Vagina (tissue), 2 donors: Measurements from ENCODE around the gene FGFRL1. TPM values are rescaled to one million over a fixed set of nuclear protein-coding genes. Genes with fewer than 3 reads are reported as not detected.
"Not testable (repeated sequence)": the region's sequence is repeated elsewhere in the genome, so short reads cannot be mapped to it uniquely, and the experiment has no call there.

Source experiments
- DNase-seq, 2 donors: peaks; one replicate each; pipeline ENCODE4 v3.0.0-alpha.2; 2017; ENCODE audit errors: extremely low spot score in 2 of 2
- H3K27ac ChIP-seq: fragments of 200-600 bp; sonication (generic); one replicate; pipeline ENCODE4 v1.5.1; 2019
- H3K27me3 ChIP-seq: fragments of 200-600 bp; sonication (generic); one replicate; pipeline ENCODE4 v1.5.1; 2019
- H3K36me3 ChIP-seq, 2 donors: fragments of 200-600 bp; sonication (generic); one replicate each; pipeline ENCODE4 v1.5.1; 2017 to 2019
- H3K4me1 ChIP-seq: fragments of 200-600 bp; sonication (generic); one replicate; pipeline ENCODE4 v1.5.1; 2019
- H3K4me3 ChIP-seq, 2 donors: fragments of 200-600 bp; sonication (generic); 1 replicate in 1 of 2; 2 replicates in 1 of 2; pipeline ENCODE4 v1.5.1; 2016 to 2019
- H3K9me3 ChIP-seq: fragments of 200-600 bp; sonication (generic); one replicate; pipeline ENCODE4 v1.5.1; 2019
- POLR2A ChIP-seq, 2 donors: fragments of 450-650 bp; IDR thresholded peaks; one replicate each; pipeline ENCODE4 v1.6.1; 2017; ENCODE audit warnings: antibody characterized with exemption in 2 of 2, mild to moderate bottlenecking in 2 of 2, moderate library complexity in 2 of 2
- POLR2AphosphoS5 ChIP-seq, 2 donors: sonication (generic); formaldehyde crosslinking; IDR thresholded peaks; one replicate each; pipeline ENCODE4 v1.9.0; 2017; ENCODE audit warnings: antibody characterized with exemption in 2 of 2, mild to moderate bottlenecking in 2 of 2, low read depth in 1 of 2; ENCODE audit not compliant: insufficient read depth in 1 of 2
- intact Hi-C: fragments of 100-400 bp; cut with DNase I; formaldehyde crosslinking; loops from one replicate; pipeline ENCODE4 v1.15.1; 2023
- total RNA-seq: library from RNA; depleted of rRNA; stranded (reverse); fragments of >200 nt; gene quantifications from one replicate; pipeline ENCODE4 v1.2.3, GENCODE V29; 2016
- TF ChIP-seq, protein P1 (sequence below), 3 experiments: fragments of 450-650 bp in 2 of 3; fragments of 200-600 bp in 1 of 3; sonication (generic) in 1 of 3; IDR thresholded peaks; one replicate each; pipeline ENCODE4 v1.5.1; 2017 to 2019; ENCODE audit warnings: antibody characterized with exemption in 3 of 3, mild to moderate bottlenecking in 2 of 3, moderate library complexity in 2 of 3

FGFRL1 gene
- total RNA-seq, 1 donor from 2014 or later: 20.9 TPM

DNA sequence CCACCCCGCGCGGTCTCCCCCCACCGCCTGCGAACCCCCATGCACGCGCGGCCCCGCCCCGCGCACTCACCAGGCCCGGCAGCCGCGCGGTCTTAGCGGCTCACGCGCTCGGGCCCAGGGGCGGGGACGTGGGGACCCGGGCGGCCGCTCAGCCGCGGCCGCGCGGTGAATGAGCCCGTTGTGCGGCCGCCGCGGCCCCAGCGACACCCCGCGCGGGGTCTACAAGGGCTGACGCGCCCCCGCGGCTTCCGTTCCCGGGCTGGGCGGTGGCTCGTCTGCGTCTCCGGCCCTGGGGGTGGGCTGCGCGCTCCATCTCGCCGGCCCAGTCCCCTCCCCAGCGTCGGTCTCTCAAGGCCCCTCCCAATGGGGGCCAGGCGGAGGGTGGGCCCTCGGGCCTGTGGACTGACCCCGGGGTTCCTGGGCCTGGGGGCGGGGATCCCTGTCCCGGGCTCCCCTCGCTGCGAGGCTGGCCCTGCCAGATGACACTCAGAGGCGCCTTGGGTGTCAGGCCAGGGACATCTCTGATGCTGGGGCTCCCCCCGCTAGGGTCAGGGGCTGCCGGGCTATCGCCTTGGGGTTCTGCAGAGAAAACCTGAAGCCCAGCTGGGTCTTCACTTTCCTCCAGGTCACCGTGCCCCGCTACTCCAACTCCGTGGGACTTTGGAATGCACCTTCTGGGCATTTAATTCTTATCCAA lies 13.9 kb upstream of the FGFRL1 start:
- Histone ChIP-seq H3K27me3 (peaks cover 10% of the 10 kb centered on the region), H3K36me3 (no peaks in the 10 kb centered on the region), H3K4me3 (peak overlapping the region; percentile 23 to 44), H3K9me3 (no peaks in the 10 kb centered on the region), H3K27ac (no peak overlapping the region), H3K4me1 (peaks cover 24% of the 10 kb centered on the region)
- no peak for DNase-seq
- intact Hi-C loops: no loop called here
- TF ChIP-seq POLR2AphosphoS5 (IDR thresholded peaks at IDR 0.05; ENCODE audit: insufficient read depth in 1 of 2, low read depth in 1 of 2) (no peak), POLR2A (IDR thresholded peaks at IDR 0.05) (no peak)
- TF ChIP-seq, protein P1, sequence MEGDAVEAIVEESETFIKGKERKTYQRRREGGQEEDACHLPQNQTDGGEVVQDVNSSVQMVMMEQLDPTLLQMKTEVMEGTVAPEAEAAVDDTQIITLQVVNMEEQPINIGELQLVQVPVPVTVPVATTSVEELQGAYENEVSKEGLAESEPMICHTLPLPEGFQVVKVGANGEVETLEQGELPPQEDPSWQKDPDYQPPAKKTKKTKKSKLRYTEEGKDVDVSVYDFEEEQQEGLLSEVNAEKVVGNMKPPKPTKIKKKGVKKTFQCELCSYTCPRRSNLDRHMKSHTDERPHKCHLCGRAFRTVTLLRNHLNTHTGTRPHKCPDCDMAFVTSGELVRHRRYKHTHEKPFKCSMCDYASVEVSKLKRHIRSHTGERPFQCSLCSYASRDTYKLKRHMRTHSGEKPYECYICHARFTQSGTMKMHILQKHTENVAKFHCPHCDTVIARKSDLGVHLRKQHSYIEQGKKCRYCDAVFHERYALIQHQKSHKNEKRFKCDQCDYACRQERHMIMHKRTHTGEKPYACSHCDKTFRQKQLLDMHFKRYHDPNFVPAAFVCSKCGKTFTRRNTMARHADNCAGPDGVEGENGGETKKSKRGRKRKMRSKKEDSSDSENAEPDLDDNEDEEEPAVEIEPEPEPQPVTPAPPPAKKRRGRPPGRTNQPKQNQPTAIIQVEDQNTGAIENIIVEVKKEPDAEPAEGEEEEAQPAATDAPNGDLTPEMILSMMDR (IDR thresholded peaks at IDR 0.05): no peak

DNA sequence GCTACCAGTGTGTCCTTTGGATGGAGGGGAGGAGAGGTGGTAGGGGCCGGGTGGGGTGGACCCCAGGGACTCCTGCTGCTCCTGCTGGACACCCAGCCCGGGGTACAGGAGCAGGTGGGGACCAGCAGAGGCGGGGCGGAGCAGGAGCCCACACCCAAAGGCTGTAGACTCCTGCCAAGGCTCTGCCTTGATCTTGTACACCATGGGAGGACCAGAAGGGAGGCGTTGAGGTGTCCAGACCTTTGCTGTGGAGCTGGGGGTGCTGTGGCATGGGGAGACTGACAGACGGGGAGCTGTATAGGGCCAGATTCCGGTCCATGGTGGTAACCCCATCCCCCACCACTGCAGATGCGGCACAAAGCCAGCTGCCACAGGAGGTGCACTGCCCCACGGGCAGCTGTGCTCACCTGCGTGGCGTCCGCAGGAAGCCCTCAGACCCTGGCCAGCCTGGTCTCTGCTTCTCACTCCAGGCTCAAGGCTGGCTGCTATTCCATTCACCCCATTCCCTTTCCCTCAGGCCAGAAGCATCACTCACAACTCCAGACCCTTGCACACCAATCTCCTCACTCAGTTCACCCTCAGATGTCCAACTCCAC lies 13.2 kb upstream of the FGFRL1 start:
- H3K4me3 ChIP-seq: no peak overlapping the region
- H3K27ac ChIP-seq: no peak overlapping the region
- peaks cover 31% of the 10 kb centered on the region for H3K4me1 ChIP-seq
- TF ChIP-seq, protein P1 (IDR thresholded peaks at IDR 0.05): no peak
- no peak for TF ChIP-seq POLR2AphosphoS5 (IDR thresholded peaks at IDR 0.05; ENCODE audit: insufficient read depth in 1 of 2, low read depth in 1 of 2)
- H3K36me3 ChIP-seq: no peaks in the 10 kb centered on the region
- intact Hi-C loops: no loop called here
- H3K9me3 ChIP-seq: no peaks in the 10 kb centered on the region
- peaks cover 16% of the 10 kb centered on the region for H3K27me3 ChIP-seq
- no peak for DNase-seq

- H3K36me3 ChIP-seq, intact Hi-C loops, H3K4me3 ChIP-seq, DNase-seq, H3K9me3 ChIP-seq, H3K27ac ChIP-seq: not testable (repeated sequence)
- Histone ChIP-seq H3K4me1 (peaks cover 35% of the 10 kb centered on the region), H3K27me3 (peaks cover 21% of the 10 kb centered on the region)
These were observed 12.1 kb upstream of the FGFRL1 start for GRCh38 chr4:999240-999863.

DNA sequence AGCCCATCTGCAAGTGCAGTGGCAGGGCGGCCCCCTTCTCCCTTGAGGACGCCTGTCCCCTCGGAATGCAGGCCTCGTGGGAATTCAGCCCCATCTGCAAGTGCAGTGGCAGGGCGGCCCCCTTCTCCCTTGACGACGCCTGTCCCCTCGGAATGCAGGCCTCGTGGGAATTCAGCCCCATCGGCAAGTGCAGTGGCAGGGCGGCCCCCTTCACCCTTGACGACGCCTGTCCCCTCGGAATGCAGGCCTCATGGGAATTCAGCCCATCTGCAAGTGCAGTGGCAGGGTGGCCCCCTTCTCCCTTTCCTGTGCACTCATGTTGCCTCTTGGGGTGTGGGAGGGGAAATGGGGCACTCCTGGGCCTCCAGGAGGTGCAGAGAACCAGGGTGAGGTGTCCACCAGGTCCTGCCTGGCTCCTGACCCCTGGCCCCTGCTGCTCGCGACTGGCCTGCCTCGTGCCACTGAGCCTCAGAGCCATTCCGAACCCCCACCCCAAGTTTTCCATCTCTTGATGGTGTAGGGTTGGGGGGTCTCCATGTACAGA lies 11.5 kb upstream of the FGFRL1 start:
- no peak overlapping the region for H3K27ac ChIP-seq
- intact Hi-C loops: no loop called here
- no peaks in the 10 kb centered on the region for H3K9me3 ChIP-seq
- peaks cover 35% of the 10 kb centered on the region for H3K4me1 ChIP-seq
- H3K36me3 ChIP-seq: no peaks in the 10 kb centered on the region
- peaks cover 21% of the 10 kb centered on the region for H3K27me3 ChIP-seq
- no peak for TF ChIP-seq POLR2A (IDR thresholded peaks at IDR 0.05)
- TF ChIP-seq POLR2AphosphoS5 (IDR thresholded peaks at IDR 0.05; ENCODE audit: insufficient read depth in 1 of 2, low read depth in 1 of 2): no peak
- TF ChIP-seq, protein P1 (IDR thresholded peaks at IDR 0.05): no peak
- DNase-seq: no peak
- no peak overlapping the region for H3K4me3 ChIP-seq

GRCh38 chr4:1000686-1001260 lies 10.7 kb upstream of the FGFRL1 start:
- H3K4me1 ChIP-seq: peaks cover 35% of the 10 kb centered on the region
- H3K27ac ChIP-seq: no peak overlapping the region
- H3K9me3 ChIP-seq: no peaks in the 10 kb centered on the region
- no peak overlapping the region for H3K4me3 ChIP-seq
- no peak for DNase-seq
- TF ChIP-seq POLR2A (IDR thresholded peaks at IDR 0.05) (no peak), POLR2AphosphoS5 (IDR thresholded peaks at IDR 0.05; ENCODE audit: insufficient read depth in 1 of 2, low read depth in 1 of 2) (no peak)
- TF ChIP-seq, protein P1 (IDR thresholded peaks at IDR 0.05): no peak
- peaks cover 21% of the 10 kb centered on the region for H3K27me3 ChIP-seq
- intact Hi-C loops: no loop called here
- H3K36me3 ChIP-seq: no peaks in the 10 kb centered on the region
